Effector CD8-positive, alpha-beta T cell (primary cell): Measurements from ENCODE around the gene VWA5B1.

Source experiments
- DNase-seq: peaks from one replicate; lab custom pipeline; 2025; lab: John Stamatoyannopoulos, UW

Gene VWA5B1

GRCh38 chr1:20322081-20322824 is 31.6 kb downstream of the VWA5B1 start:
- DNase-seq, result no peak

DNA sequence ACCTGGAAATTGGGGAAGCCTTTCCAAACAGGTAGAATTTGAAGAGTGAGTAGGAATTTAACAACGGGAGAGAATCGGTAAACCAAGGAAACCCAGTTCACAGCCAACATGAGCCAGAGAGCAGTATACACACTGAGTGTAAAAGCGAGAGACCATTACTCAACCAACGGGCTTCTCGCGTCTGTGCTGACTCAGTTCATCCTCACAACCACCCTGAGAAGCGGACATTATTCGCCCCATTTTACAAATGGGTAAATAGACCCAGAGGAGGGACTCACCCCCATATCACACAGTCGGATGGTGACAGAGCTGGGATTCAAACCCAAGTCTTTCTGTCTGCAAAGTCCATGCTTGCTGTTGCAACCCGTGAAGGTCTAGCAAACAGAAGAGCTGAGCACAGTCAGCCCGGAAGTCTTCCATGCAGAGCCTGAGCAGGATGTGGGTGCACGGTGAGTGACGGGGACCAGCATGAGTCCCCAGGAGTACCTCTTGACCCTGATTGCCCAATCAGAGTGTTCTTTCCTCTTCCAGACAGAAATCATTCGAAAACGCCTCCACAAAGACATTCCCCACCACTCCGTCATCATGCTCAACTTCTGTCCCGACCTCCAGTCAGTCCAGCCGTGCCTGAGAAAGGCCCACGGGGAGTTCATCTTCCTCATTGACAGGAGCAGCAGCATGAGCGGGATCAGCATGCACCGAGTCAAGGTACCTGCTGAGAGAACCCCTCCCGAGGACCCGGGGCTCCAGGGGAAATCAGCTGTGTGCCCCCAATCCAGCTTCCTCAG is 32.3 kb downstream of the VWA5B1 start:
- DNase-seq, result no peak

DNA sequence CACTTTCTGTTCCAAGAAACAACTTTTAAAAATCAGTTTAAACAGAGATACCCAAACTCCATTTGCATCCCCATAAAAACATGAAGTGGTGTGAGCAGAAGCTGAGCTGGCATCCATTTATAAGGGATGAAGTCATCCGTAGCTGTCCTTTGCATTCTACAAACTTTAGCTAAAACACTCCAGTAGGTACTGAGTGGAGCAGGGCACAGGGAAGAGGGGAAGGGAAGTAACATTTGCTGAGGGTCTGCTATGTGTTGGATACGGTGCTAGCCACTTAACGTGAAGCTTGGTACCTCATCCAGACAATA is 32.9 kb downstream of the VWA5B1 start:
- DNase-seq, result no peak

GRCh38 chr1:20324704-20325406 is 34.2 kb downstream of the VWA5B1 start:
- no peak for DNase-seq

DNA sequence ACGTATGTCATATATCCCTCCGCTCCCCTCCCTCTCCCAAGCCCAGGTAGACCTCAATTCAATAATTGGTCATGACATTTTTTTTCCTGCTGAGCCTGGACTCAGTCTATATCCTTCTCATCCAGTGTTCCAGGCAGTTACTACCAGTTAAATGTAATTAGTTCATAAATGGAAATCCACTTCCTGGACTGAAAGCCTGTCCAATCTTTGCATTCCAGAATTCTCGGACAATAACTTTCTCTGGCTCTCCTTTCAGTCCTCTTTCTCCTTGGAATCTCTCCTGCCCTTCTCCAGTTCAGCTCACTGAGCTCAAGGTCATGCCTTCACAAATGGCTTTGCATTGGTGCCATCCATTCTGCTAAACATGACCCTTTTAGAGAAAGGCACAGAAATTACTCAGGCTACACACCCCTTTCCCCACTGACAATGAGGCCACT is 34.8 kb downstream of the VWA5B1 start:
- no peak for DNase-seq

- no peak for DNase-seq
Observed at GRCh38 chr1:20325844-20326420, 35.3 kb downstream of the VWA5B1 start.

DNA sequence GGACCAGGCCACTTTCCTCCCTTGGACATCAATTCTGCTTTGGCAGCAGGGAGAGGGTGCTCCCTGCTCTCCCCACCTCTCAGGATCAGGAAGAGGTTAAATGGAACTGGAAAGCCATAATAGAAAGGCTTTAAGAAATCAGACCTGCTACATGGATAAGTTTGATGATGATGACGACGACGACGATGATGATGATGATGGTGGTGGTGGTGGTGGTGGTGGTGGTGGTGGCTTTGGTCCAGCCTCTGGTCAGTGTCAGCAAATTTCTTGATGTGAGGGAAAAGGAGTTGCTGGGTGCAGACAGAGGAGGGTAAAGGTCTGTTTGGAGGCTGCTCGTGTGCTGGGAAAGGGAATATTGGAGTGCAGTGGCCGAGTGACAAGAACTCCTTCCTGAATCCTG is 36.8 kb downstream of the VWA5B1 start:
- DNase-seq, result no peak

DNA sequence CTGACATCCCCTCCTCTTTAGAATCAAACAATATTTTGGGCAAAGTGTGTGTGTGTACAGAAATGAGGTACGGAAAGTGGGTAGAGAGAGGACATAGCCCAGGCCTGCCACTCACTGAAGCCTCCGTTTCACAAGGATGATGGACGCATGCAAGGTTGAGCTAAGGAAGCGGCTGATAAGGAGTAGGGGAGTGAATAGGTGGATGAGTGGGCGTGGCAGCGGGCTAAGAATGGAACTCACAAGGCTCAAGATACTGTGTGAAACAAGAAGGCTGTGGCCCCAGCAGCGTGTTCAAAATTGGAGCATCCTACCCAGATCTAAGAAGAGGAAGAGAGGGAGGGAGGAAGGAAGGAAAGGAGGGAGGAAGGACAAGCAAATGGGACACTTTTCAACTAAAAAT is 37.5 kb downstream of the VWA5B1 start:
- DNase-seq, result no peak

DNA sequence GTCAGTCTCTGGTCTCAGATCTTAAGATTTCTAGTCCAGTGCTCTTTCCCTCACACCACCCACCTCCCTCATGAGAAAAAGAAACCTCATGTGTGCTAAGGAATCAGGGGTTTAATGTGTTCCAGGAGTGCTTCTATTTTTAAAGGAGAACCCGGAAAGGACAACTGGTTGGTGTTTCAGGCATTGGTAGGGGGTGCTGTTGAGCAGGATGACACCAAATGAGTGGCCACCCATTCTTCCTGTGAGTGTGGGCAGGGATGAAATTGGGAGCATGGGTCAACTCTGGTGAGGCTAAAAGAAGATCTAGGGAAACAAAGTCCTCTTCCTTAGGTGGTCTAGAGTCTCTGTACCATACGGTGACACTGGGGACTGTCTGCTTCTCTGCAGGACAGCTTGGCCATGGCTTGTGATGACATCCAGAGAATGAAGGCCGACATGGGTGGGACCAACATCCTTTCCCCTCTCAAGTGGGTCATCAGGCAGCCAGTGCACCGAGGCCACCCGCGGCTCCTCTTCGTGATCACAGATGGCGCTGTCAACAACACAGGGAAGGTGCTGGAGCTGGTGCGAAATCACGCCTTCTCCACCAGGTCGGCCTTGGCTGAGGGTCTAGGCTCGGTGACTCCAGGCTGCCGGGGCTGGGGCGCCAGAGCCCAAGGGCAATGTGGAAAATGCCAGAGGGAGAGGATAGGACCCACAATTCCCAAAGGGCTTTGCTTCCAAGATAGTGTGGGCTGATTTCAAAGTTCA is 39.3 kb downstream of the VWA5B1 start:
- no peak for DNase-seq

DNA sequence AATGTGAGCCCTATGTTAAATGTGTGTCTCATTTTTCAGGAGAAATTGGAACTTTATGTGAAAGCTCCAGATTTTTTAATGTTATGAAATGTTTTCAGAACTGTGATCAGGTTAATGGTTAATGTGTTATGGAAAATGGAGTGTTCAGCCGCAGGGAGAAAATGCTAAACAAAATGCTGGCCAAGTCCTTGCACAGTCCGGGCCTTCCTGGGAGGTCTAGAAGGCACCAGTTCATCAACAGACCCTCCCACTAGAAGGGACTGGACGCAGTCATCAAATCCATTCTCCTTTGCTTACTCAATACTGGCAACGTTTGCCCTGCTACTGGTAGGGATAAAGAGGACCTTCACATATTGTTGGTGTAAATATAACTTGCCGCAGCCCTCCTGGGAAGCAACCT is 43.4 kb downstream of the VWA5B1 start:
- DNase-seq, result no peak

- DNase-seq, result no peak
Observed at GRCh38 chr1:20336105-20336605, 45.5 kb downstream of the VWA5B1 start.

- DNase-seq, result no peak
Observed at GRCh38 chr1:20337581-20337980, 46.9 kb downstream of the VWA5B1 start.

- no peak for DNase-seq
Observed at GRCh38 chr1:20339811-20340457, 49.3 kb downstream of the VWA5B1 start.

DNA sequence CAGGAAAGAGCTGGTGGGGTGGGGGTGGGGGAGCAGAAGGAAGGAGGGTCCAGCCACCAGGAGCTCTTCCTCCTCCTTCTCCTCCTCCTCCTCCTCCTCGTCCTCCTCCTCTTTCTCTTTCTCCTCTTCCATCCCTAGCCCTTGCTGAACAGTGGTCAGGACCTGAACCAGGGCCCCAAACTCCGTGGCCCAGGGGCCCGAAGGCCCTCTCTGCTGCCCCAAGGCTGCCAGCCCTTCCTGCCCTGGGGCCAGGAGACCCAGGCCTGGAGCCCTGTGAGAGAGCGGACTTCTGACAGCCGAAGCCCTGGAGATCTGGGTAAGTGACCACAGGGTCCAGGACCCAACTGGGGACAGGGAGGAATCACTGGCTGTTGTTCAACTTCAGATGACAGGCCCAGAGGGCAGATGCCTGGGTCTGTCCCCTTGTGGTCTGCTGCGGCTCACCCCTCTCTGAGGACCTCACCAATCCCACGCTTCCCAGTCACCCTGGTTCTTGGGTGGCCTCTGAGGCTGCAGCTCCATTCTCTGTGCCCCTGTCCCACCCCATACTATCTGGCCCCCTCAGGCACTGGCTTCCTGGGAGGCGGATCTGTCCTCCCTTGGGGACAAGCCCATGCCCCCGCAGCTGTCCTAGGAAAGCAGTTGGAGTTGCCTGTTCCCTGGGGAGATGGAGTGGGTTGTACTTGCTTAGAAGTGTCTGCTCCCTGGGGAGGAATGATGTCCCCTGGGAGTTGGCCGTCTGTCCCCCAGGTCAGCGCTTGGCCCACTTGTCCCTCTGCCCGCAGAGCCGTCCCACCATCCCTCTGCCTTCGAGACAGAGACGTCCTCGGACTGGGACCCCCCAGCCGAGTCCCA is 51.8 kb downstream of the VWA5B1 start:
- no peak for DNase-seq

DNA sequence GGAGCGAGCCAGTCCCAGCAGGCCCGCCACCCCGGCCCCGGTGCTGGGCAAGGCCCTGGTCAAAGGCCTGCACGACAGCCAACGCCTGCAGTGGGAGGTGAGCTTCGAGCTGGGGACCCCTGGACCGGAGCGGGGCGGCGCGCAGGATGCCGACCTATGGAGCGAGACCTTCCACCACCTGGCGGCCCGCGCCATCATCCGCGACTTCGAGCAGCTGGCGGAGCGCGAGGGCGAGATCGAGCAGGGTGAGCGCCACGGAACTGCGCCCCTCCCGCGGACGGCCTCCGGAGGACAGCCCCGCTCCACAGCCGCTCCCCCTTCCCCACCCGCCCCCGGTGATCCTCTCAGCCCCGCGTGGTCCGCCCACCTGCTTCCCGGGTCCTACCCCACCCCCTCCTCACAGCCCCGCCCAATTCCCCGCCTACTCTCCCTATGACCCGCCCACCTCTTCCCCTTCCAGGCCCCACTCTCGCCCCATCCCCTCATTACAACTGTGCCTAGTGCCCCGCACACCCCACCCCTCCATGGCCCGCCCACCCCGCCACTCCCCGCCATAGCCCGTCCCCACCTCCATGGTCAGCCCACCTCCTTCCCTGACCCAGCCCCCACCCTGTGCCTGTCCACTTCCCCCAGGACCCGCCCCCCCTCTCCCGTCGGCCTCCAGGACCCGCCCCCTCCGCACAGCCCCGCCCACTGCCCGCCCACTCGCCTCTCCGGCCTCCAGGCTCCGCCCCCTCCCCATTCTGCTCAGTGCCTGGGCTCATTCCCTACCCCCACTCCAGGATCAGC is 52.7 kb downstream of the VWA5B1 start:
- DNase-seq, result no peak

DNA sequence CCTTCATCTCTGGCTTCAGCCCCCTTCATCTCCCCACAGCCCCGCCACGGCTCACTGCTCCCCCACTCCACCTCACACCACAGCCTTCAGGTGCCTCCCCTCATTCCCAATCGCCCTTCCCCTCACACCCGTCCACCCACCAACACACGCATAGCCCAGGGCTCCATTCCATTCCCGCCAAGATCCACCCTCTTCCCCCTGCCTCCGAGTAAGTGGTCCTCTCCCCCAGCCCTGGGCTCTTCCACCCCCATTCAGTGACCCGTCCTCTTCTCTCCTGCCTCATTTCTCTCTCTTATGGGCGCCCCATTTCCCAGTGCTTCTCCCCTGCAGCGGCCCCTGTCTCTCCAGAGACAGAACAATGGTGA is 53.2 kb downstream of the VWA5B1 start:
- no peak for DNase-seq

- no peak for DNase-seq
Observed at GRCh38 chr1:20344738-20345137, 54.1 kb downstream of the VWA5B1 start.

DNA sequence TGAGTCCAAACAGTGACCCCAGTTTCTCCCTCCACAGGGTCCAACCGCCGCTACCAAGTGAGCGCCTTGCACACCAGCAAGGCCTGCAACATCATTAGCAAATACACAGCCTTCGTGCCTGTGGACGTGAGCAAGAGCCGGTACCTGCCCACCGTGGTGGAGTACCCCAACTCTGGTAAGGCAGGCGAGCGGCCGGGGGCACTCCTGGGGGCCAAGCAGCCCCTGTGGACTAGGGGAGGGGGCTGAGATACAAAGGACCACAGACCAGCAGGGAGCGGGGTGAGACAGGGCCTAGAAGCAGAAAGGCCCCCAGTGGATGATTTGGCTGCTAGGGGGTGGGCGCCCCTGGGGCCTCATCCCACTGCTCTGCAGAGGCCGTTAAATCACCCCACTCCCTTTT is 54.7 kb downstream of the VWA5B1 start:
- DNase-seq, result no peak

GRCh38 chr1:20346433-20346832 is 55.8 kb downstream of the VWA5B1 start:
- no peak for DNase-seq
